Activated naive CD4-positive, alpha-beta T cell treated with anti-CD3 and anti-CD28 coated beads, Interleukin-2, amount 50 U/mL, for 72 hours (primary cell): ENCODE results near the gene RNF5. TPM values are rescaled to one million over a fixed set of nuclear protein-coding genes. Genes with fewer than 3 reads are reported as not detected.
"Not testable (repeated sequence)": the region's sequence is repeated elsewhere in the genome, so short reads cannot be mapped to it uniquely, and the experiment has no call there.

Experiments
- ATAC-seq, 2 donors: fragments of 150-1000 bp; cut with Tn5 transposase; 2 replicates each; pipeline ENCODE4 v1.10.0; 2021; ENCODE audit warnings: mild to moderate bottlenecking in 2 of 2, moderate library complexity in 2 of 2
- DNase-seq, 2 donors: peaks; one replicate each; pipeline ENCODE4 v3.0.0; 2021 to 2022; ENCODE audit warnings: low spot score in 2 of 2
- H3K27ac Mint-ChIP-seq, 2 donors: one replicate each; pipeline ENCODE4 v1.8.0; 2022; ENCODE audit warnings: mild to moderate bottlenecking in 2 of 2, mixed read lengths in 2 of 2
- H3K36me3 Mint-ChIP-seq, 2 donors: one replicate each; pipeline ENCODE4 v1.8.0; 2022; ENCODE audit warnings: mixed read lengths in 2 of 2
- H3K9me3 Mint-ChIP-seq, 2 donors: one replicate each; pipeline ENCODE4 v1.8.0; 2022; ENCODE audit warnings: mixed read lengths in 2 of 2
- total RNA-seq, 2 donors: library from RNA; stranded (reverse); gene quantifications; one replicate each; pipeline ENCODE4 v1.2.3, GENCODE V29; 2022

Gene RNF5
- total RNA-seq, 2 donors from 2014 or later, result 62.6 to 86.2 TPM

DNA sequence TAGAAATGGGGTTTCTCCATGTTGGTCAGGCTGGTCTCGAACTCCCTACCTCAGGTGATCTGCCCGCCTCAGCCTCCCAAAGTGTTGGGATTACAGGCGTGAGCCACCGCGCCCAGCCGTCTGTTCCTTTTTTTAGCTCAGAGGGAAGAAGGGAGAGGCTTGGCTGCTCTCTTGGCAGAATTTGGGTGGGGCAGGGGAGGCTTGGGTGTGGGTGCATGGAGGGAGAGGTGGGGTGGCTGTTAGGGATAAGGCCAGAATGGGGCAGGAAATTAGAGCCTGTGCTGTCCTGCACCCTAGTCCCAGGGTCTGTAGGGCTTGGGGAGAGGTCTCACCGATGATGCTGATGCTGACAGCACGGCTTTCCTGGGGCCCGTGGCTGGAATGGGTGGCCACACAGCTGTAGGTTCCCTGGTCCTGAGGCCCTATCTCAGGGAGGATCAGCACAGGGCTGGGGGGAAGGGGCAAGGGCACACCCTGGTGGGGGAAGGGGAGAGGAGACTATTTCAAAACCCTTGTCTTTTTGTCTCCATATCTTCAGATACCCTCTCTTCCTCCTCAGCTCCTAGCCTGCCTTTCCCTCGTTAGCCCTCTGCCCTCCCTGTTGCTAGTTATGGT is 3.8 kb downstream of the RNF5 start:
- DNase-seq, result no peak
- ATAC-seq, result no peak
- H3K36me3 Mint-ChIP-seq, result peaks cover 26 to 42% of the 10 kb centered on the region in 2 donors
- H3K9me3 Mint-ChIP-seq, result no peaks in the 10 kb centered on the region
- H3K27ac Mint-ChIP-seq, result peak overlapping the region; percentile 57 to 93

DNA sequence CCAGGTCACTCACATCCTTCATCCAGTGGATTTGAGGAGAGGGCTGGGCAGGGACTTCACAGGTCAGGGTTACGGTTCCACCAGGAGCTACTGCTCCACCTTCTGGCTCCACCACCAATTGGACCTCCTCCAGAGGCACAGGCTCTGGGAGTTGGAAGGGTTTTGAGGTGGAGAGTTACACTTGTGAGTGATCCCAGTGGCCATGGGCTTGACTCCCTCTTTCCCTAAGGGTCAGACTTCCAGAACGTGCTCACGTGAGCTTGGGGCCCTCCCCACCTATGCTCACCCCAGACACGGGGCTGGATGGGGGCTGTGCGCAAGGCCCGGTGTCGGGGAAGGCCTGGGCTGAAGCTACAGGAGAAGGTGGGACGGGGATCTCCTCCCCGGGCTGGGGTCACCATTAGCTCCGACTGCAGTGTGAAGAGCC is 4.4 kb downstream of the RNF5 start:
- no peak for DNase-seq
- H3K27ac Mint-ChIP-seq, result peak overlapping the region; percentile 57 to 69
- H3K36me3 Mint-ChIP-seq, result peaks cover 32 to 48% of the 10 kb centered on the region in 2 donors
- H3K9me3 Mint-ChIP-seq, result no peaks in the 10 kb centered on the region
- ATAC-seq, result no peak

DNA sequence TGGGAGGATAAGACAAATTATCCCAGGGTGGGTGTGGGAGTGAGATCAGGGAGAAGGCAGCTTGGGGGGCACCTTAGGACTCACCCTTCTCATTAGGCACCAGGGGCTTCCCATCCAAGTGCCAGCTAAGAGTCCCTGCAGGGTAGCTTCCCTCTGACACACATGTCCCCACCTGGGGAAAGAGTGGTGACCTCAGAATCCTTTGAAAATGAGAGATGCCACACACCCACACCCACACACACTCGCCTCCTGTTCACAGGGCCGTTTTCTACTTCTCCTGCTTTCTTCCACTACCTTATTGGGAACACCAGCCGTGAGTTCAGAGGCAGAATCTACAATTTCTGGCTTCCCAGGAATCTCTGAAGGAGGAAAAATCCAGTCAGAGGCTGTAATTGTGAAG is 4.8 kb downstream of the RNF5 start:
- Mint-ChIP-seq H3K36me3 (peaks cover 36 to 52% of the 10 kb centered on the region in 2 donors), H3K27ac (peak overlapping the region; percentile 57 to 69)
- DNase-seq, result no peak

DNA sequence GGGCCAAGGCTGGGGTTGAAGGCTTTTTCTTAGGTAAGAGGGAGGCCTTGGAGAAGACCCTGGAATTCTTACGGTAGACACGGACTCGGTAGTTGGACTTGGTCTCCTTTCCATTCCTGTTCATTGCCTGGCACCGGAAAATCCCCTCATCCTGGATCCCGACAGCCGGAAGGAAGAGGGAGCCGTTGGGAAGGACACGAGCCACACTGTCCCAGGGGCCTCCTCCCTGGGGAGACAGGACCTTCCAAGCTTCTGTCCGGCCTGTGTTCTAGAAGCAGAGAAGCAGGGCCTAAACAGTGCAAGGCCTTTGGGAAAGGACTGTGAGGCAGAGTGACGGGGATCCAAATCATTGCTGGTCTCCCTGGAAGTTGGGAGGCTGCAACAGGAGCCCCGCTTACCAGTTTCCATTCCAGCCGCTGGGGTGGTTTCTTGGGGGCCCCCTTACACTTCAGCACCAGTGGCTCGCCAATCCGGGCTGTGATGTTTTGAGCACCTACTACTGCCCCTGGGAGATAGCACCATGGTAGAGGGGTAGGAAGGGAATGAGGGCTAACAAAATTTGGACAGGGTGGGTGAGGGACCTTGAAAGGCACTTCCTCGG is 5.4 kb downstream of the RNF5 start:
- H3K36me3 Mint-ChIP-seq, result peaks cover 38 to 52% of the 10 kb centered on the region in 2 donors

More for the DNA sequence above, 4.8 kb downstream of the RNF5 start:
- ATAC-seq, result no peak
- H3K9me3 Mint-ChIP-seq, result no peaks in the 10 kb centered on the region

GRCh38 chr6:32184084-32184640 is 6.0 kb downstream of the RNF5 start, which contains the start of gene AGER:
AGER (minus strand) TSS chr6:32184253; CDS start chr6:32184222, 31 bp downstream.
- Mint-ChIP-seq H3K9me3 (no peaks in the 10 kb centered on the region), H3K27ac (peak within 1 kb of the TSS in 1 of 2 donors; percentile 57), H3K36me3 (peaks cover 38 to 52% of the 10 kb centered on the region in 2 donors)
- DNase-seq (no peak), ATAC-seq (no peak)

More for the DNA sequence above, 5.4 kb downstream of the RNF5 start:
- no peak for DNase-seq
- no peaks in the 10 kb centered on the region for H3K9me3 Mint-ChIP-seq
- ATAC-seq, result no peak
- peak overlapping the region in 1 of 2 donors; percentile 57 for H3K27ac Mint-ChIP-seq

GRCh38 chr6:32185681-32186131 is 7.5 kb downstream of the RNF5 start:
- not testable (repeated sequence) for DNase-seq, H3K9me3 Mint-ChIP-seq
- peaks cover 33 to 43% of the 10 kb centered on the region in 2 donors for H3K36me3 Mint-ChIP-seq
- H3K27ac Mint-ChIP-seq, result peak overlapping the region; percentile 92 to 94
- ATAC-seq, result peak; percentile 45 to 60

DNA sequence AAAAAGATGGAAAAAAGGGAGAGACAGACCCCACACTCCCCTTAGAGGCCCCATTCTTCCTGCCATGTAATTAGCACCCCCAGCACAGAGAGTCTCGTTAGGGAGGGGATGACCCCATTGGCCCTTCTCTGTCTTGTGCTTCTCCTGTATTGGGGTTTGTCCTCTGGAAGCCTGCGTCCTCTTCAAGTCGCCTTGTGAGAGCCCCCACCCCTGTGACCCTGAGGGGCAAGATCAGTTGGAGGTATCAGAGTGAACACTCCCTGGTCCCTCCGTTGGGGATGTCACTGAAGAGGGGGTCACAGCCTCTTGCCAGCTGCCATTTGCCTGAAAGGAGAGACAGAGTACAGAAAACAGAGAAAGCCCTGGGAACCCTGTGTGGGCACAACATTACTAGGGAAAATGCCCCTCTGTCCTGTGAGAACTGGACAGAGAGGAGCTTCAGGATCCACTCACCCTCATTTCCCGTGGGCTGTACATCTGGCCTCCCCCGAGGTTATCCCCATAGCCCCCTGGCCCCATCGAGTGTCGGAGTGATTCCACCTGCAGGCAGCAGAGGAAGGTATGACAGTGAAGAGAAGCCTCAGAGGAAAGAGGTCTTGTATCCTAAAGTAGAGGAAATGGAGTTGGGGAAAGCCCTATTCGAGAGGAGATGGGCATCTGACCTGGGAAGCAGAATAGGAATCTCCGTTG is 8.1 kb downstream of the RNF5 start:
- peak in 1 of 2 donors; percentile 3 for ATAC-seq
- DNase-seq, H3K9me3 Mint-ChIP-seq: not testable (repeated sequence)
- Mint-ChIP-seq H3K27ac (peak overlapping the region; percentile 94), H3K36me3 (peaks cover 37 to 43% of the 10 kb centered on the region in 2 donors)

- H3K27ac Mint-ChIP-seq, result peak overlapping the region; percentile 94
- ATAC-seq (no peak), DNase-seq (no peak)
- H3K9me3 Mint-ChIP-seq, result no peaks in the 10 kb centered on the region
- H3K36me3 Mint-ChIP-seq, result peaks cover 45 to 51% of the 10 kb centered on the region in 2 donors
Observed at GRCh38 chr6:32187009-32187709, 9.0 kb downstream of the RNF5 start.

DNA sequence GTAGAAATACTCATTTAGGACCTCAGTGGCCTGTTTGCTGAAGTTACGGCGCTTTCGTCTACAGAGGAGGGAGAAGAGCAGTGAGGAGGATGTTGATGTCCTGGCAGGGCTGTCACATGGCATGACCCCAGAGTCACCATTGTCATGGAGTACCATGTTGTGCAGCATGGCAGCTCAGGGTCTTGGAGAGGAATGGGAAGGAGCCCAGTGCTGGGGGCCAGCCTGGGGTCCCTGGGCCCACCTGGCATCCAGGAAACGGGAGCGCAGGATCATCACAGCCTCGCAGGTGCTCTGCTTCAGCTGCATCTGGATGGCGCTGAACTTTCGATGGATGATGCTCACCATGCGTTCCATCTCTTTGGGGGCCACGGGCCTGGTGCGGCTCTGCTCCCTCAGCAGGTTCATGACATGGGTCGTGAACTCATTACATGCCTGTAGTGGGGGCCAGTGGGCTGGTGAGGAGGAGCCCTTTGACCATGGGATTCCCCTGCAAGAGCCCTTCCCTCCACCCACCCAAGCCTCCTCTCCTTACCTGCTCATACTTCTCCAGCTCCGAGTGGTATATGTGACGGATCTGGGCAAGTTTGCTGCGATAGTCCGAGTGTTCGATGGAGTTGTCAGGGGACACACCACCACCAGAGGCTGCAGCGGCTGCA is 9.6 kb downstream of the RNF5 start:
- Mint-ChIP-seq H3K36me3 (peaks cover 45 to 57% of the 10 kb centered on the region in 2 donors), H3K27ac (peak overlapping the region; percentile 94 to 95)
- not testable (repeated sequence) for DNase-seq, H3K9me3 Mint-ChIP-seq, ATAC-seq

GRCh38 chr6:32188381-32189068 is 10.3 kb downstream of the RNF5 start:
- ATAC-seq (no peak), DNase-seq (no peak)
- Mint-ChIP-seq H3K27ac (peak overlapping the region; percentile 94 to 95), H3K9me3 (no peaks in the 10 kb centered on the region), H3K36me3 (peaks cover 45 to 57% of the 10 kb centered on the region in 2 donors)

DNA sequence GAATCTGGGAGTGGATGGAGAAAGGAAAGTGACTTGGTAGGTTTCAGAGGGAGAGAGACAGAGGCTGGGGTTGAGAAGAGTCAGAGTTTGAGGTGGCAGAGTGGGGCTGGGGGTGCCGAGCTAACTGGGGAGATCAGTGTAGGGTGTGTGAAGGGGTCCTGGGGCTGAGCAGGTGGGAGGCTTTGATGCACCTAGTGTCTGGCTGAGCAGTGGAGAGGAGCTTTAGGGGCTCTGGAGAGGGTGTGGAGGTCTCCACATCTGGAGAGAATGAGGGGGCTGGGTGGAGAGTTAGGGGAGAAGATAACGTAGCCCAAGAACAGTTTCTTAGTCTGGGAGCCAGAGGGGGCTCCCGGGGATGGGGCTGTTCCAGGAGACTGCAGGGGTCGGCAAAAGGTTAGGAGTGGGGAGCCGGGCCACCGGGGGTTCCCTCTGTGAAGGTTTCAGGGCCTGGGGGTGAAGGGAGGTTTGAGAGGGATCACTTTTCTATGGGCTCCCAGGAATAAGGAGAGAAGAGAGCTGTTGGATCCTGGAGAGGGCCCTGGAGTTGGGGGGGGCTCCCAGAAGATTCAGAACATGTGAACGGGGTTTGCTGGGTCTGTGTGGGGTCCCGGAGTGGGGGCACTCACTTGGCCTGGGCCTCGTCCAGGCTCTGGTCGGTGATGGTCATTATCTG is 11.0 kb downstream of the RNF5 start:
- DNase-seq, result no peak
- no peaks in the 10 kb centered on the region for H3K9me3 Mint-ChIP-seq
- H3K36me3 Mint-ChIP-seq, result peaks cover 45 to 57% of the 10 kb centered on the region in 2 donors
- peak overlapping the region; percentile 94 to 95 for H3K27ac Mint-ChIP-seq
- no peak for ATAC-seq

DNA sequence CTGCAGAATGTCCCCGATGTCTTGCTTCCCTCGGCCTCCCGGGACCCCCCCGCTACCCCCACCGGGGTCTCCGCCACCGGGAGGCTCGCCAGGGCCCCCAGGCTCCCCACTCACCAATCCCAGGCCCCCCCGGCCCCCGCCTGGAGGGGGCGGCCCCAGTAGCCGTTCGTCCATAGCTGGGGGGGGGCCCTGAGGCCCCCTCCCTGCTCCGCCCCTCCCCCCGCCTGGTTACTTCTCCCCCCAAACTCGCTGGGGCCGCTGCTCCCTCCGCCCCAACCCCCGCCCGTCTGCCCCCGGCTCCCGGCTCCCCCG is 11.5 kb downstream of the RNF5 start:
- H3K27ac Mint-ChIP-seq, result peak overlapping the region in 1 of 2 donors; percentile 94
- ATAC-seq, result no peak
- DNase-seq, result no peak
- H3K9me3 Mint-ChIP-seq, result no peaks in the 10 kb centered on the region
- H3K36me3 Mint-ChIP-seq, result peaks cover 45 to 57% of the 10 kb centered on the region in 2 donors

- Mint-ChIP-seq H3K36me3 (peaks cover 45 to 57% of the 10 kb centered on the region in 2 donors), H3K27ac (peak within 1 kb of the TSS; percentile 94 to 97), H3K9me3 (no peaks in the 10 kb centered on the region)
- DNase-seq, result peak; percentile 64 to 77
- peak; percentile 65 to 72 for ATAC-seq
Observed at GRCh38 chr6:32190054-32190851, 12.0 kb downstream of the RNF5 start, which contains the start of gene PBX2. PBX2 (minus strand) TSS chr6:32190202; CDS start chr6:32189915, 287 bp downstream.
